ENCODE results near the gene CDK8.

GRCh38 chr13:26305676-26306075, 51.7 kb downstream of the CDK8 start:
- TF ChIP-seq ZNF121 (CRISPR knock-in tag; conservative IDR thresholded peaks at IDR 0.05) (no peak), MED1 (CRISPR knock-in tag; IDR thresholded peaks at IDR 0.05; ENCODE audit: borderline replicate concordance) (no peak), FOXA1 (IDR thresholded peaks at IDR 0.05; ENCODE audit: borderline replicate concordance) (no peak), CTCF (IDR thresholded peaks at IDR 0.05 in 2 of 3, conservative IDR thresholded peaks at IDR 0.05 in 1 of 3; ENCODE audit: insufficient read depth in 2 of 3, low read depth in 1 of 3, low read length in 3 of 3) (no peak), ATF1 (CRISPR knock-in tag; IDR thresholded peaks at IDR 0.05) (no peak), ATF1 (tag; IDR thresholded peaks at IDR 0.05) (no peak), ZFP30 (CRISPR knock-in tag; IDR thresholded peaks at IDR 0.05; ENCODE audit: borderline replicate concordance) (no peak), CHD4 (IDR thresholded peaks at IDR 0.05; ENCODE audit: insufficient read depth, insufficient replicate concordance, low read depth, low read length, poor library complexity, severe bottlenecking) (no peak), PHF21A (IDR thresholded peaks at IDR 0.05; ENCODE audit: borderline replicate concordance, low read depth) (no peak)

Data from K562 (cell line).